Activated CD8-positive, alpha-beta memory T cell treated with anti-CD3 and anti-CD28 coated beads for 1 hour (primary cell): ENCODE measurements around the gene SFSWAP.
"Not testable (repeated sequence)": the region's sequence is repeated elsewhere in the genome, so short reads cannot be mapped to it uniquely, and the experiment has no call there.

ENCODE experiments used
- DNase-seq, 2 donors: peaks; one replicate each; pipeline ENCODE4 v3.0.0-alpha.2; 2020; ENCODE audit warnings: low read depth in 1 of 2; ENCODE audit errors: extremely low read depth in 1 of 2

SFSWAP gene

DNA sequence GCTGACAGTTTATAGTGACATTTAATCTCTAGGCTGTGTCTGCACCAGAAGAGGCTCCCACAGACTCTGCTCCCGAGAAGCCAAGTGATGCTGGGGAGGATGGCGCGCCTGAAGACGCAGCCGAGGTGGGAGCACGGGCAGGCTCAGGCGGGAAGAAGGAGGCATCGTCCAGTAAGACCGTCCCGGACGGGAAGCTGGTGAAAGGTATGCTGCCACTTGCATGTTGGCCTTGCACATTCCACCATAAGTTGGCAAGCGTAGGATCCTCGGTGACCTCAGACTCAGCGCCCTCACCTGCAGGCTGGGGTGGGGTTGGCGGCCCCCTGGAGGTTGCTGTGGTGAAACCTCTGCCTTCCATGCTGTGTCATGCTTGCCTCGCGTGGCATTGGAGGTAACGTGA, 45.6 kb downstream of the SFSWAP start:
- no peak for DNase-seq

DNA sequence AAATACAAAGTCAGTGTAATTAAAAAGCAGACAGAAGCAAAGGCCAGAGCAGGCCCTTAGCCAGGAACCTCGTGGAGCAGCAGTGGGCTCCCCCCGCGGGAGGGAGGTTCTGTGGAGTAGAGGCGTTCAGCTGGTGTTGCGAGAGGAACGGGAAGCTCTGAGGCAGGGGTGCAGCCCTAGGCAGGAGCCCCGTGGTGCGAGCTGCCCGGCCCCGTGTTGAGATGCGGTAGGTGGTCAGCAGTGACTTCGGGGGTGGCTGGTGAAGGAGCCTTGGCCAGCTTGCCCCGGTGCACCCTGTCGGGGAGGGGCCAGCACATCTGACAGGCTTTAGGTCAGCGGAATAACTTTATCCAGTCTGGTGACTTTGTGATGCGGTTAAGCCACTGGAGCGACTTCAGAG, 46.2 kb downstream of the SFSWAP start:
- no peak for DNase-seq

DNA sequence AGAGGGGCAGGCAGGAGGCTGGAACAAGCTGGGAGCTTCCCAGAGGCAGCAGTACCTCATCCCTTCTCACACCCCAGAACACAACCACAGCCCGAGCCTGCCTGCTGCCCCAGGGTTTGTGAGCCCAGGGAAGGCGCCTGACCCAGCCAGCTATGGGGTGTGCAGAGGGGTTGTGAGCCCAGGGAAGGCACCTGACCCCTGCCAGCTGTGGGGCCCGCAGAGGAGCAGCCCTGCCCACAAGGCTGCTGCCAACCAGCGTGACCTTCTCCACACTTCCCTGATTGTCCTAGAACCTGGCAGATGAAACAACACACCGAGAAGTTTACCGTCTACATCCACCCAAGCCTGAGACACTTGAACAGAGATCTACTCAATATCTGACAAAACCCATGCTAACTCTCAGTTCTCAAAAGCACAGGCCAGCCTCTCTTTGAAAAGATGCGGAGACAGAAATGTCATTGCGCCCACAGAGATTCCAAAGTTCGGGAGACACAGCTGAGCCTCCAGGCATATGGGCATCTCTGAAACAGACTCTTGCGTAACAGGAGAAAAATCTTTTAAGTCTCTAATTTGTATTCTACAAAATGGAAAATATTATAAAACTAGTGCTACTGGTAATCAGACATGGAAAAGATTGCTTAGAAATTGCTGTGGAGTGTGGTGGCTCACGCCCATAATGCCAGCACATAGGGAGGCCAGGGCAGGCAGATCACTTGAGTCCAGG, 47.3 kb downstream of the SFSWAP start:
- DNase-seq, result no peak

DNA sequence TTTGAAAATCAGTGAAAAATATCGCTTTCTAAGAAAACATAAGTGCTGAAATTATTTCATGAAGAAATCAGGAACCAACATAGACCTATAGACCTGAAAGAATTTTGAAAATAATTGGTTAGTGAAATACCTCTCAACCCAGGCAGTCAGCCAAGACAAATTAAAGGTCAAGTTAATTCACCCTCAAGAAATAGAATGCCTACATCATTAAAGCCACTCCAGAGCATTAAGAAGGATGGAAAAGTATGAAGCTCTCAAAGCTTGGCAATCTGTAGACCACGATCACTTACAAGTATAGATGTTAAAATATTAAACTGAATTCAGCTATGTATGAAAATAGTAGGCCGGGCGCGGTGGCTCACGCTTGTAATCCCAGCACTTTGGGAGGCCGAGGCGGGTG, 48.3 kb downstream of the SFSWAP start:
- no peak for DNase-seq

DNA sequence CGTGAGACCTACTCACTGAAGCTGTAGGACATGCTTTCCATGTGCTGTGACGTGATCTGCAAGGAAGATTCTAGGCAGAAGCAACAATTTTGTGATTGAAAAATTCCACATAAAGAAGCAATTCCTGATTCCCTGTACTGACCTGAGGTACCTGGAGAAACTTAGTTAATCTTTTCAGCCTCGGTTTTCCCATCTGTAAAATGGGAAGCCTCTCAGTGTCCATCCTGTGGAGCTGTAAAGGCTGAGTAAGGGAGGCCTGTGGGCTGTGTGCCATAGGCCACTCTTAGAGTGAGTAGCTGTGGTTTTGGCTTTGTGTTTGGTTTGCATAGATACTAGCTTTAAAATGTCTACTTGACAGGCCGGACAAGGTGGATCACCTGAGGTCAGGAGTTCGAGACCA, 50.7 kb downstream of the SFSWAP start:
- no peak for DNase-seq

DNA sequence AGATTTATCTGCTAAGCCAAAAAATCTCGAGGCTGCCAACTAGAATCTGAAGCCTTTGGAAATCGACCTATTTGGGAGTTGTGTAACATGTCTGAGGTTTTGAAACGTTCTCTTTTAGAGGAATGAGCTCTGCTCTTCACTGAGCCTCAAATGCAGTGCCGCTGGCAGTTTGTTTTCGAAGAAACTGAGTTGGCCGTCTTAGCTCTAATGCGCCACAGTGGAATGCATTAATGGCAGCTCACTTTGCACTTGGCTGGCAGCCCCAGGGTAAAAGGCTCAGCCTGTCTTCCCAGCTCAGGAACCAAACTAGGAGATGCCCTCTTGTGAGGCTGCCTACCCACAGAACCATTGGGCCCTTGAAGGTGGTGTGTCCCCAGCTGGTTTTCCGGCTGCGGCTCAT, 53.8 kb downstream of the SFSWAP start:
- DNase-seq, result no peak

DNA sequence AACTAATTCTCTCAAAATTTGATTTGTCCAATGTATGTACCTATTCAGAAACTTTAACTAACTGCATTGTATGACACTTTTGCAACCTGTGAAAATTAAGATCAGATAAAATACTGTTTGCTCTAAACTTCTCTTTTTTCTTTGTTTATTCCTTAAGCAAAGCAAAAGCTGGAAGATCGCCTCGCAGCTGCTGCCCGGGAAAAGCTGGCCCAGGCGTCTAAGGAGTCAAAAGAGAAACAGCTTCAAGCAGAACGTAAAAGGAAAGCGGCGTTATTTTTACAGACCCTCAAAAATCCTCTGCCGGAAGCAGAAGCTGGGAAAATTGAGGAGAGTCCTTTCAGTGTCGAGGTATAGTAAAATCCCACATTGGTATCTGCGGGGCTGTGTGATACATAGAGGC, 55.1 kb downstream of the SFSWAP start:
- no peak for DNase-seq

DNA sequence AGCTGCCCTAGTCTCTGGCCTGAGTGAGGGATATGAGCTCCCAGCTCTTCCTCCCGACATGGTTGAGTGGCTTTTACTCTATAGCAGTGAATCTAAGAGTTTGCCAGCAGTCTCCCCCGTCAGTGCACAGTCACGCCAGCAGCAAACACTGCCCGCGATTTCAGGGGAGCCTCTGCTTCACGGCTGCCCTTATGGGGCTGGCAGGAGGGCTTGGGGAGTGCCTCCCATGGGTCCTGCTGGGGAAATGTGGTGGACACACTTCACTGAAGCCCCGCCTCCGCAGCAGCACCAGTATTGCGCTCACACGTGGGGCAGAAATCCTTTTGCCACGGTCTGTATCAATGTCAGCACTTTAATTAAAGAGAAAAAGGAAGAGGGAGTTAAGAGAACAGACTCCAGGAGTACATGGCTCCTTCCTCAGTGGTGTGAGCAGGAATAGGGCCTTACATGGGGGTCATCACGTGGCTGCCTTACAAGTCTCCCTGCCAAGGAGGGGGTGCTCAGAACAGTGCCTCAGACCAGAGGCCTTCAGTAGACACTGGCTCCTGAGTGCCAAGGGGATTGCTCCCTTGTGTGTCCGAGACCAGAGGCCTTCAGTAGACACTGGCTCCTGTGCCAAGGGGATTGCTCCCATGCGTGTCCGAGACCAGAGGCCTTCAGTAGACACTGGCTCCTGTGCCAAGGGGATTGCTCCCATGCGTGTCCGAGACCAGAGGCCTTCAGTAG, 55.7 kb downstream of the SFSWAP start:
- no peak for DNase-seq

DNA sequence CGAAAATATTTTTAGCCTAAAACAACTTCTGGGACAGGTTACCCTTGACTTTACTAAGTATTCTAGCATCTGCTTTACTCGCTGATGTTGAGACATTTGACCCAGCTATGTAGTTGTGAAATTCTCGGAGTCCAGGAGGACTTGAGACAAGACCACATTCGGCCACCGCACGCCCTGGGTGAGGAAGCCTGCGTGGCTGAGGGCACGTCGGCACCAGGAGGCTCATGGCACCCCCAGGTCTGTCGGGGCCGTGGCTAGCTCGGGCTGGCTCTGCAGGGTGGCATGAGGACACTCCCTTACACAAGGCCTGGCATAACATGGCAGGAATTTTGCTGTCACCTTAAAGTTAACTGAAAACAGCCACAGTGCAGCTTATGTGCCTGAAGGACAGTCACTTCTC, 59.2 kb downstream of the SFSWAP start:
- DNase-seq, result no peak

DNA sequence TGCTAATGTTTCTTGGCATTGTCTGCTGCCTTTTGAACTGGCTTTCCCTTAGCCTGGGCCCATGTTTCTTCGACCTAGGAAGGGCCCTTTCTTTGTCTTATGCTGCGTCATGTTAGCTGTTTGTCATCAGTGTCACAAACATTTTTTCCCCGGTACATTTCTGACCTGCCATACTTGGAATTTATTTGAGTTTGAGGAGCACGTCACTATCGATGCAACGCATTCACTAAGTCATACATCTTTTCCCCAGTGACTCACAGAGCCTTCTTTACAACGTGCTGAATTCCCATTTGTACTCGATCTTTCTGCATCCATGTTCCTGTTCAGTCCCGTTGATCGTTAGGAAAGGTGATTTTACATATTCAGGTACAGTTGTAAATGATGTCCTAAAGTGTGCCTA, 61.1 kb downstream of the SFSWAP start:
- no peak for DNase-seq

DNA sequence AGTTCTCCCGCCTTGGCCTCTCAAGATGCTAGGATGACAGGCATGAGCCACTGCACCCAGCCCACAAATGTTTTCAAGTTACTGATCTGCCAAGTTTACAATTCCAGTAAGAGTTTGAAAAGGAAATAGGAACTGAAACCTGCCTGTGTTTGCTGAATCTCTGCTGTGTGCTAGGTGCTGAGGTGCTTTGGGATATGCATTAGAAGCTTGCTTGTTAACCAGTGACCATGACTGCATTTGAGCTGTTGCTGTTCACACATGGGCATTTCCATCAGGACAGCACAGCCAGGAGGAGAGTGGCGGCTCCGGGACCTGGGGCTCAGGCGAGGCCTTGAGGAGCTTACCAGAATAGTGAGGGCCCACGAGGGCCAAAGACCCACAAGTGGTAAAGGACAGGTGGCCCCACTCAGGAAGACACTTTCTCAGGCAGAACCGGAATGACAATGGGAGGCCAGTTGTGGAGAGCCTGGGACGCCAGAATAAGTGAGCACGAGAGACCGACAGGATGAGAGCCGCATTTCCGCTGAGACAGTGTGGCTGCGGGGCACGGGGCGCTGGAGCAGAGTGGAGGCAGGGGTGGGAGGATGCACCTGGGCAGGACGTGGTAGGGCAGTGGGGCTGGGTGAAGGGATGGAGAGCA, 62.8 kb downstream of the SFSWAP start:
- DNase-seq, result no peak

DNA sequence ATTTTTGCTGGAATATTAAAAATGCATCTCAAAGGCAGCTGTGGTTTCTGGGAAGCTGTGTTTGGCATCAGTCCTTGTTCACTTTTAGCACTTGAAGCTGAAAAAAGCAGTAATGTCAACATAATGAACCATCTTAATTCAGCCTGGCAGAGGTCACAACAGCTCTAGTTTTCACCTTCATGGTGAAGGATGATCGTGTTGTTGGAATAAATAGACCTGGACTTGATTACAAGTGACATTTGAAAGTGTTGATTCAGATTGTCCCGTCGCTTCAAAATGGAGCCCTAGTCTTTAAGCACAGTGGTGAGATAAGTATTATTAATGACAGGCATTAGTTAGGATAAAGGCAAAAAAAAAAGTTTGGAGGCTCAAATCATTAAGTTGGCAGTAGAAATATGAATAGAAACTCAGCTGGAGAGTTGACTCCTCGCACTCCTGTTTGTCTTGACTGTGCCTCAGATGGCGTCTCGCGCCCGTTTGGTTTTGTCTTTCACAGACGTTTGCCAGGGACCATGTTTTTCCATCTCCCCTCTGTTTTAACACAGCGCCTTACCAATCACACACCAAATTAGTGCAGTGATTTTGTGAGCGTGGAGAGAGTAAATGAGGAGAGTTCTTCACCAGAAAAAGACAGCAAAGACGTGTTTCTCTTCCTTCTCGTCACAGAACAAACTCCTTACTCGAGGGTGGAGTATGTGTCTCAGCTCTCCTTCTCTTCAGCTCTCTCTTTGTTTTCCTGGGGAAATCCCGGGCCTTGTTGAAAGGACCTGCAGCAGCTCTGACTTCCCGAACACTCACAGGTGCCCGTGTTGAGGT, 63.9 kb downstream of the SFSWAP start:
- DNase-seq, result no peak

DNA sequence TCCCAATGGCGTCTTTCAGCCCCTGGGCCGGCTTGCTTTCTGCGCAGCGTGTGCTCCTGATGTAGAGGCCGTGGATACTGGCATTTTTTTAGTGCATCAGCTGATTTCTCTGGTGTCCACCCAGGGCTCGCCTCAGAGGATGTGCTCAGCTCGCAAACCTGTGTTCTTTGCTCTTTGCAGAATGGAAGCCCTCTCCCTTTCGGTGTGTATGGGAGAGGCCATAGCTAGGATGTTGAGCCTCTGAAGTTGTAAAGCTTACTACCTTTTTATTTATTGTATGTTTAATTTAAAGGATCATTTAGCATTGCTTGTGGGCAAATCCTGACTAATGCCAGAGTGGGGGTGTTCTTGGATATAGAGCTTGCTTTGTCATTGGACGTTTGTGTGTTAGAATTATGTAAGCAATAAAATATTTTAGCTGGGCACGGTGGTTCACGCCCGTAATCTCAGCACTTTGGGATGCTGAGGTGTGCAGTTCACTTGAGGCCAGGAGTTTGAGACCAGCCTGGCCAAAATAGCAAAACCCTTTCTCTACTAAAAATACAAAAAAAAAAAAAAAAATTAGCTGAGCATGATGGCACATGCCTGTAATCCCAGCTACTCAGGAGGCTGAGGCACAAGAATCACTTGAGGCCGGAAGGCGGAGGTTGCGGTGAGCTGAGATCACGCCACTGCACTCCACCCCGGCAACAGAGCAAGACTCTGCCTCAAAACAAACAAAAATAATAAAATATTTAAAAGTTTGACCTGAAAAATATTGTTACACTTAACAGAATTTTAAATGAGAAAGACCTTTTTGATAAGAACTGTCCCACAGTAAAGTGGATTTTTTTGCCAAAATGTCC, 64.7 kb downstream of the SFSWAP start:
- DNase-seq, result no peak

DNA sequence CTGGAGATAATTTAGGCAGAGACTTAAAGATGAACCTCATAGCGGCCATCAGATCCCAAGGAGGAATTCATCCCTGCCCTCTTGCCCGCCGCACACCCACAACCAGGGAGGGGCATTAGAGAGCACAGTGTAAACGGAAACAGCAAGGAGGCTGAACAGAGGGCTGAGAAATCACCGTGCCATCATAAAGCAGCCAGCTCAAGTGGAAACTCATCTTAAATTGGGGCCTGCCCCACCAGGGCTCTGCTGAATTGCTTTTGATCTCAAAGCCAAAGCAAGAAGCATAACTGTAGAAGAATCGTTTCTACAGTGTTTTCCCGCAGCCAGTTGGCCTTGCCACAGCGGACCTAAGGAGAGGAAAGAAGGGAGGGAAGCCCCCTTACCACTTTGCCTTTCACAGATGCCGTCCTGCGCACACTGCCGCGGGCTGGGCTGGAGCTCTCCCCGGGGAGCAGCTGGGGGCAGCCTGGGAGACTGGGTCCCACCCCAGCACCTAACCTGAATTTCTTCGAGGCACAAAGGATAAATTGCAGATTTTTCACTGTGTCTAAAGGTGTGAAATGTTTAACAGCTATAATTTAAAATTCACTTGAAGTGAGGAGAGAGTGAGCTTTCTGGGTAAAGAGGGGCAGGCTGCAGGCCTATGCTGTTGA, 65.5 kb downstream of the SFSWAP start:
- DNase-seq, result no peak

DNA sequence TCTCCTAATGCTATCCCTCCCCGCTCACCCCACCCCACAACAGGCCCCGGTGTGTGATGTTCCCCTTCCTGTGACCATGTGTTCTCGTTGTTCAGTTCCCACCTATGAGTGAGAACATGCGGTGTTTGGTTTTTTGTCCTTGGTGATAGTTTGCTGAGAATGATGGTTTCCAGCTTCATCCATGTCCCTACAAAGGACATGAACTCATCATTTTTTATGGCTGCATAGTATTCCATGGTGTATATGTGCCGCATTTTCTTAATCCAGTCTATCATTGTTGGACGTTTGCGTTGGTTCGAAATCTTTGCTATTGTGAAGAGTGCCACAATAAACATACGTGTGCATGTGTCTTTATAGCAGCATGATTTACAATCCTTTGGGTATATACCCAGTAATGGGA, 66.4 kb downstream of the SFSWAP start:
- not testable (repeated sequence) for DNase-seq

DNA sequence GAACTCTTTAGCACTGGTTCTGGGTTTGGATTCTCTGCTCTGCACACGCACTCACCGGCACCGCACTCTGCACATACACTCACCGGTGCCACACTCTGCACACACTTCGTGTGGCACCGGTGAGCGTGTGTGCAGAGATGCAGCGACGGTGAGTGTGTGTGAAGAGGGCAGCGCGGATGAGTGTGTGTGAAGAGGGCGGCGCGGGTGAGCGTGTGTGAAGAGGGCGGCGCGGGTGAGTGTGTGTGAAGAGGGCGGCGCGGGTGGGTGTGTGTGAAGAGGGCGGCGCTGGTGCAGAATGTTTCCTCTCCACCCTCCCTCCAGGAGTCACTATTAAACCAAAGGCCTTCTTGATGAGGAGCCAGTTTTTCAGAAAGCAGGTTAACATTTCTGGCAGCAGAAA, 68.1 kb downstream of the SFSWAP start:
- DNase-seq, result no peak

DNA sequence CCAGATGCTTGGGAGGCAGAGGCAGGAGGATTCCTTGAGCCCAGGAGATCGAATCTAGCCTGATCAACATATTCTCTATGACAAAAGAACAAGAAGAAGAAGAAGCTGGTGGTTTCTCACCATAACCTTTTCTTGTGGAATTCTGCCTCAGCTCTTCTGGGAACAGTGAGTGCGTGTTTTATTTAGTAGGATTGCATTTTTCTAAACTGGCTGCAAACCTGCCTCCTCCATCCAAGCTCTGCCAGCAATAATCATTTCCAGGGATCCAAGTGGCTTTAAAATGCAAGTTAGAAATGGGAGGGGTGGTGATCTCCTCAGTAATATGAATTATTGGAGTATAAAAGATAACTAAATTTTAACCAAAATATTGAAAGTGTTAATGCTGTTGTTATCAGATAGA, 71.2 kb downstream of the SFSWAP start:
- DNase-seq, result no peak

DNA sequence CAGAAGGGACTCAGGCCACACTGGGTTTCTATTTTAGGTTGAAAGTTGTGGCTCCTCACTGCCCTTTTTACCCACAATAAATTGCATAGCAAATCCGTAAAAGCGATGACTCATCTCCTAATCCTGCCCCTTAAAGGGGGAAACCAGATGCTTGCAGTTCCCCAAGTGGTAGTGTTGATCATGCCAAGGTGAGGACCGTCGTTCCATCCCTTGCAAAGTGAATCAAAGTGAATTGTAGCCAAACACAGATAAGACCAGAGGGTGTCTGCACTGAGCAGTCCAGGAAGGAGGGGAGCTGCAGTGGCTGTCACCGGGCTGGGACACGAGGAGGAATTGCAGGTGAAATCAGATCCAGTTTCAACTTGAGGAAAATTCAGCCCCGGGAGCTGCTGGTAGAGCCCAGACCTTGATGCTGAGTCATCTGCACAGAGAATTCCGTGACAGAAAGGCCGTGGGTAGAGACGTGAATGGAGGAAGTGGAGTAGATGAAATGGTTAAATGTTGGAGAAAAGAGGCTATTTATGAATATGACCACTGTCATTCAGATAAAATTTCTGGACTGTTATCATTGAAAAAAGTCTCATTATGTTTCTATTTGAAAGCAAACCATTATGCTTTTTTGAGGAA, 73.1 kb downstream of the SFSWAP start:
- no peak for DNase-seq

DNA sequence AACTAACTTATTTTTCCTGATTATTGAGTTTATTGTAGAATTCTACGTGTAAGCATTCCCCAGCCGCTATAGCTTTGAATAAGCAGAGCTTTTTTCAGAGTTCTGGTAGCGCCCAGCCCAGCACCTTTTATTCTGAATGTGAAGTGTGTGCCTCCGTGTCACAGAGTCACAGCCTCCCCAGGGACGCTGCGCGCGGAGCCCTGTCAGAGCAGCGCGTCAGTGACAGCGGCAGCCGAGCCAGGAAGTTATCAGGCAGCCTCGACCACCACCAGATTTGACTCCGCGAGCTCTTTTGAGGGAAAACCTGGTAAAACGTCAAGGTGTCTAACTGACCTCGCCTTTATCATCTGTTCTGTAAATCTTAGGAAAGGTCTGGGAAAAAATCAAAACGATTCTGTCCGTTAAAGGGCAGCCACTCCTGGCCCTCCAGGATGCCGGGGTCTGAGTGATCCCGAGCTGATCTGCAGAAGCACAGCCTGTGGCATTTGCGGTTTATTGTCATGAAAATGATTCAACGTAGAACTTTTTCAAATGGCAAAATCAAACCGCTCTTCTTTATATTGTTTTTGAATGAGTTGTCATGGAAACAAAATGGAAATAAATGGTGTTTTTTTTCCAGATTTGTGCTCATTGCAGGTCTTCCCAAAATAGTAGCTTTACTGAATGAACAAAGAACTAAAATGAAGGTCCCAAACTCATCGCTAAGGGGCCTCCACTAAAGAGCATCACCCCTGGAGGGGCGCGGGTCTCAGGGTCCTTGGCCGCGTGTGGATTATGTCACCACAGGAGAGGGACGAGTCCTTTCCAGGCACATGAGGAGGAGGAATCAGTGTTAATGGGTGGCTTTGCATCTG, 74.2 kb downstream of the SFSWAP start:
- DNase-seq, result no peak
